HG02840 (cell line): ENCODE measurements around the gene INTS14.
"Not testable (repeated sequence)": the region's sequence is repeated elsewhere in the genome, so short reads cannot be mapped to it uniquely, and the experiment has no call there.

Experiments used
- ATAC-seq: cut with Tn5 transposase; IDR thresholded peaks from one replicate; pipeline ENCODE4 v1.9.1; 2021; ENCODE audit warnings: mild to moderate bottlenecking, moderate library complexity, moderate number of reproducible peaks; ENCODE audit not compliant: unreplicated experiment, low FRiP score

The INTS14 gene

GRCh38 chr15:65583701-65584100 lies 27.2 kb downstream of the INTS14 start:
- no peak for ATAC-seq

- no peak for ATAC-seq
Observed at GRCh38 chr15:65580287-65580686, 30.6 kb downstream of the INTS14 start.

GRCh38 chr15:65579762-65580161 lies 31.2 kb downstream of the INTS14 start:
- ATAC-seq = no peak

GRCh38 chr15:65578904-65579728 lies 31.8 kb downstream of the INTS14 start:
- ATAC-seq = no peak

- no peak for ATAC-seq
Observed at GRCh38 chr15:65577129-65577996, 33.6 kb downstream of the INTS14 start.

GRCh38 chr15:65576664-65577063 lies 34.3 kb downstream of the INTS14 start:
- no peak for ATAC-seq

- no peak for ATAC-seq
Observed at GRCh38 chr15:65571971-65572370, 39.0 kb downstream of the INTS14 start.

GRCh38 chr15:65569728-65570127 lies 41.2 kb downstream of the INTS14 start:
- no peak for ATAC-seq

GRCh38 chr15:65561934-65562333 lies 49.0 kb downstream of the INTS14 start:
- ATAC-seq = no peak

GRCh38 chr15:65559941-65560340 lies 51.0 kb downstream of the INTS14 start:
- no peak for ATAC-seq

GRCh38 chr15:65558997-65559760 lies 51.8 kb downstream of the INTS14 start:
- ATAC-seq = no peak

- no peak for ATAC-seq
Observed at GRCh38 chr15:65558336-65558735, 52.6 kb downstream of the INTS14 start.

- no peak for ATAC-seq
Observed at GRCh38 chr15:65556622-65557021, 54.3 kb downstream of the INTS14 start.

GRCh38 chr15:65553691-65554090 lies 57.2 kb downstream of the INTS14 start:
- ATAC-seq = no peak

- ATAC-seq = not testable (repeated sequence)
Observed at GRCh38 chr15:65552851-65553250, 58.1 kb downstream of the INTS14 start.

GRCh38 chr15:65551183-65551582 lies 59.7 kb downstream of the INTS14 start:
- ATAC-seq = no peak

- no peak for ATAC-seq
Observed at GRCh38 chr15:65550681-65551098, 60.2 kb downstream of the INTS14 start.

- ATAC-seq = not testable (repeated sequence)
Observed at GRCh38 chr15:65549288-65549687, 61.6 kb downstream of the INTS14 start.

- no peak for ATAC-seq
Observed at GRCh38 chr15:65547841-65548240, 63.1 kb downstream of the INTS14 start.

- no peak for ATAC-seq
Observed at GRCh38 chr15:65541231-65541820, 69.6 kb downstream of the INTS14 start.
